ENCODE data around the gene RIC1. TPM values are rescaled to one million over a fixed set of nuclear protein-coding genes. Genes with fewer than 3 reads are reported as not detected.

RIC1 gene
- total and polyA plus RNA-seq, 2 of the 8 experiments (the other 6 are each of a cell fraction or from before 2014, with no cell fraction given) = 10.7 to 24.5 TPM

DNA sequence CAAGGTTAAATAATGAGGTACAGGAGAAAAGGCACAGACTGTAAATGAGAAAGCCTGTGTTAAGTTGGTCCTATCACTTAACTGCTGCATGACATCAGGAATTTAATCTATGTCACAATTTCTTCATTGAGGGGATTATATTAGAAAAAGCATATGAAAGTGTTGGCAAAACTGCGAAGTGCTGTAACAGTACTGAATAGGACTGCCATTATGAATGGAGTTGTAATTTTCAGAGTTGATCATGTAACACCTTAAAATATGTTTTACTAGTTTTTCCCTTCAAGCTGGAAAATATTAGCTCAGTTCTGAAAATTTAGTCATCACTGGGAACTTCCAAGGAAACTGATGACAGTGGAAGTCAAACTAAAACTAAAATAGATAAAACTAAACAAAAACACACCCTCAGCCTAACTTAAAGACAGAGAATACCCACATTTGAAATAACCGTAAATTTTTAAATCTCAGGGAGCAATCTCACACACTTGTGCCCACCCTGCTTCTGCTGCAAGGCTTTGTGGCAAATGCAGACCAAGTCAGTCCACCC lies 158.9 kb downstream of the RIC1 start (continued):
- TF ChIP-seq, protein P1, sequence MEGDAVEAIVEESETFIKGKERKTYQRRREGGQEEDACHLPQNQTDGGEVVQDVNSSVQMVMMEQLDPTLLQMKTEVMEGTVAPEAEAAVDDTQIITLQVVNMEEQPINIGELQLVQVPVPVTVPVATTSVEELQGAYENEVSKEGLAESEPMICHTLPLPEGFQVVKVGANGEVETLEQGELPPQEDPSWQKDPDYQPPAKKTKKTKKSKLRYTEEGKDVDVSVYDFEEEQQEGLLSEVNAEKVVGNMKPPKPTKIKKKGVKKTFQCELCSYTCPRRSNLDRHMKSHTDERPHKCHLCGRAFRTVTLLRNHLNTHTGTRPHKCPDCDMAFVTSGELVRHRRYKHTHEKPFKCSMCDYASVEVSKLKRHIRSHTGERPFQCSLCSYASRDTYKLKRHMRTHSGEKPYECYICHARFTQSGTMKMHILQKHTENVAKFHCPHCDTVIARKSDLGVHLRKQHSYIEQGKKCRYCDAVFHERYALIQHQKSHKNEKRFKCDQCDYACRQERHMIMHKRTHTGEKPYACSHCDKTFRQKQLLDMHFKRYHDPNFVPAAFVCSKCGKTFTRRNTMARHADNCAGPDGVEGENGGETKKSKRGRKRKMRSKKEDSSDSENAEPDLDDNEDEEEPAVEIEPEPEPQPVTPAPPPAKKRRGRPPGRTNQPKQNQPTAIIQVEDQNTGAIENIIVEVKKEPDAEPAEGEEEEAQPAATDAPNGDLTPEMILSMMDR (IDR thresholded peaks at IDR 0.05; ENCODE audit: control extremely low read depth in 1 of 3, insufficient read depth in 1 of 3, low read depth in 1 of 3, low read length in 3 of 3) = no peak
- no peak for TF ChIP-seq KDM1A (IDR thresholded peaks at IDR 0.05; ENCODE audit: borderline replicate concordance, low read length)
- TF ChIP-seq RBBP5 (IDR thresholded peaks at IDR 0.05; ENCODE audit: borderline replicate concordance, low read depth, low read length) = no peak
